ENCODE results near the gene PES1.

DNA sequence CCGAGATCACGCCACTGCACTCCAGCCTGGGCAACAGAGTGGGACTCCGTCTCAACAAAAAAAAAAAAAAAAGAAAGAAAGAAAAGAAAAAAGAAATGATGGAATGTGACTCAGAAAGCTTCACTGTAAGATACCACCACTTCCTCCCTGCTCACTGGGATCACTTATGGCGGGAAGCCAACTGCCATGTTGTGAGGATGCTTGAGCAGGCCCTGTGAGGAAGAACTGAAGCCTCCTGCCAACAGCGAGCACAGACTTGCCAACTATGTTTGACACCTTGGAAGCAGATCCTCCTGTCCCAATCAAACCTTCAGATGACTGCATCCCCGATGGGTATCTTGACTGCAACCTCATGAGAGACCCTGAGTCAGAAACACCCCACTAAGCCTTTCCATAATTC lies 53.4 kb downstream of the PES1 start:
- TF ChIP-seq, protein P1, sequence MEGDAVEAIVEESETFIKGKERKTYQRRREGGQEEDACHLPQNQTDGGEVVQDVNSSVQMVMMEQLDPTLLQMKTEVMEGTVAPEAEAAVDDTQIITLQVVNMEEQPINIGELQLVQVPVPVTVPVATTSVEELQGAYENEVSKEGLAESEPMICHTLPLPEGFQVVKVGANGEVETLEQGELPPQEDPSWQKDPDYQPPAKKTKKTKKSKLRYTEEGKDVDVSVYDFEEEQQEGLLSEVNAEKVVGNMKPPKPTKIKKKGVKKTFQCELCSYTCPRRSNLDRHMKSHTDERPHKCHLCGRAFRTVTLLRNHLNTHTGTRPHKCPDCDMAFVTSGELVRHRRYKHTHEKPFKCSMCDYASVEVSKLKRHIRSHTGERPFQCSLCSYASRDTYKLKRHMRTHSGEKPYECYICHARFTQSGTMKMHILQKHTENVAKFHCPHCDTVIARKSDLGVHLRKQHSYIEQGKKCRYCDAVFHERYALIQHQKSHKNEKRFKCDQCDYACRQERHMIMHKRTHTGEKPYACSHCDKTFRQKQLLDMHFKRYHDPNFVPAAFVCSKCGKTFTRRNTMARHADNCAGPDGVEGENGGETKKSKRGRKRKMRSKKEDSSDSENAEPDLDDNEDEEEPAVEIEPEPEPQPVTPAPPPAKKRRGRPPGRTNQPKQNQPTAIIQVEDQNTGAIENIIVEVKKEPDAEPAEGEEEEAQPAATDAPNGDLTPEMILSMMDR (conservative IDR thresholded peaks at IDR 0.05; ENCODE audit: low read depth in 2 of 2), result no peak
- TF ChIP-seq POLR2AphosphoS5 (IDR thresholded peaks at IDR 0.05; ENCODE audit: low read depth) (no peak), JUNB (IDR thresholded peaks at IDR 0.05; ENCODE audit: unreplicated experiment) (no peak), ZNF114 (CRISPR knock-in tag; IDR thresholded peaks at IDR 0.05) (no peak), EZH2phosphoT487 (IDR thresholded peaks at IDR 0.05; ENCODE audit: unreplicated experiment) (no peak), EZH2 (IDR thresholded peaks at IDR 0.05; ENCODE audit: low read depth, unreplicated experiment) (no peak), CREB1 (CRISPR knock-in tag; IDR thresholded peaks at IDR 0.05; ENCODE audit: low read depth) (no peak), ZNF331 (CRISPR knock-in tag; IDR thresholded peaks at IDR 0.05; ENCODE audit: low read depth) (no peak)
- TF ChIP-seq, protein P2, sequence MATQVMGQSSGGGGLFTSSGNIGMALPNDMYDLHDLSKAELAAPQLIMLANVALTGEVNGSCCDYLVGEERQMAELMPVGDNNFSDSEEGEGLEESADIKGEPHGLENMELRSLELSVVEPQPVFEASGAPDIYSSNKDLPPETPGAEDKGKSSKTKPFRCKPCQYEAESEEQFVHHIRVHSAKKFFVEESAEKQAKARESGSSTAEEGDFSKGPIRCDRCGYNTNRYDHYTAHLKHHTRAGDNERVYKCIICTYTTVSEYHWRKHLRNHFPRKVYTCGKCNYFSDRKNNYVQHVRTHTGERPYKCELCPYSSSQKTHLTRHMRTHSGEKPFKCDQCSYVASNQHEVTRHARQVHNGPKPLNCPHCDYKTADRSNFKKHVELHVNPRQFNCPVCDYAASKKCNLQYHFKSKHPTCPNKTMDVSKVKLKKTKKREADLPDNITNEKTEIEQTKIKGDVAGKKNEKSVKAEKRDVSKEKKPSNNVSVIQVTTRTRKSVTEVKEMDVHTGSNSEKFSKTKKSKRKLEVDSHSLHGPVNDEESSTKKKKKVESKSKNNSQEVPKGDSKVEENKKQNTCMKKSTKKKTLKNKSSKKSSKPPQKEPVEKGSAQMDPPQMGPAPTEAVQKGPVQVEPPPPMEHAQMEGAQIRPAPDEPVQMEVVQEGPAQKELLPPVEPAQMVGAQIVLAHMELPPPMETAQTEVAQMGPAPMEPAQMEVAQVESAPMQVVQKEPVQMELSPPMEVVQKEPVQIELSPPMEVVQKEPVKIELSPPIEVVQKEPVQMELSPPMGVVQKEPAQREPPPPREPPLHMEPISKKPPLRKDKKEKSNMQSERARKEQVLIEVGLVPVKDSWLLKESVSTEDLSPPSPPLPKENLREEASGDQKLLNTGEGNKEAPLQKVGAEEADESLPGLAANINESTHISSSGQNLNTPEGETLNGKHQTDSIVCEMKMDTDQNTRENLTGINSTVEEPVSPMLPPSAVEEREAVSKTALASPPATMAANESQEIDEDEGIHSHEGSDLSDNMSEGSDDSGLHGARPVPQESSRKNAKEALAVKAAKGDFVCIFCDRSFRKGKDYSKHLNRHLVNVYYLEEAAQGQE (IDR thresholded peaks at IDR 0.05; ENCODE audit: unreplicated experiment), result no peak
- TF ChIP-seq, protein P3, sequence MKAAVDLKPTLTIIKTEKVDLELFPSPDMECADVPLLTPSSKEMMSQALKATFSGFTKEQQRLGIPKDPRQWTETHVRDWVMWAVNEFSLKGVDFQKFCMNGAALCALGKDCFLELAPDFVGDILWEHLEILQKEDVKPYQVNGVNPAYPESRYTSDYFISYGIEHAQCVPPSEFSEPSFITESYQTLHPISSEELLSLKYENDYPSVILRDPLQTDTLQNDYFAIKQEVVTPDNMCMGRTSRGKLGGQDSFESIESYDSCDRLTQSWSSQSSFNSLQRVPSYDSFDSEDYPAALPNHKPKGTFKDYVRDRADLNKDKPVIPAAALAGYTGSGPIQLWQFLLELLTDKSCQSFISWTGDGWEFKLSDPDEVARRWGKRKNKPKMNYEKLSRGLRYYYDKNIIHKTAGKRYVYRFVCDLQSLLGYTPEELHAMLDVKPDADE (IDR thresholded peaks at IDR 0.05), result no peak
- TF ChIP-seq, protein P4, sequence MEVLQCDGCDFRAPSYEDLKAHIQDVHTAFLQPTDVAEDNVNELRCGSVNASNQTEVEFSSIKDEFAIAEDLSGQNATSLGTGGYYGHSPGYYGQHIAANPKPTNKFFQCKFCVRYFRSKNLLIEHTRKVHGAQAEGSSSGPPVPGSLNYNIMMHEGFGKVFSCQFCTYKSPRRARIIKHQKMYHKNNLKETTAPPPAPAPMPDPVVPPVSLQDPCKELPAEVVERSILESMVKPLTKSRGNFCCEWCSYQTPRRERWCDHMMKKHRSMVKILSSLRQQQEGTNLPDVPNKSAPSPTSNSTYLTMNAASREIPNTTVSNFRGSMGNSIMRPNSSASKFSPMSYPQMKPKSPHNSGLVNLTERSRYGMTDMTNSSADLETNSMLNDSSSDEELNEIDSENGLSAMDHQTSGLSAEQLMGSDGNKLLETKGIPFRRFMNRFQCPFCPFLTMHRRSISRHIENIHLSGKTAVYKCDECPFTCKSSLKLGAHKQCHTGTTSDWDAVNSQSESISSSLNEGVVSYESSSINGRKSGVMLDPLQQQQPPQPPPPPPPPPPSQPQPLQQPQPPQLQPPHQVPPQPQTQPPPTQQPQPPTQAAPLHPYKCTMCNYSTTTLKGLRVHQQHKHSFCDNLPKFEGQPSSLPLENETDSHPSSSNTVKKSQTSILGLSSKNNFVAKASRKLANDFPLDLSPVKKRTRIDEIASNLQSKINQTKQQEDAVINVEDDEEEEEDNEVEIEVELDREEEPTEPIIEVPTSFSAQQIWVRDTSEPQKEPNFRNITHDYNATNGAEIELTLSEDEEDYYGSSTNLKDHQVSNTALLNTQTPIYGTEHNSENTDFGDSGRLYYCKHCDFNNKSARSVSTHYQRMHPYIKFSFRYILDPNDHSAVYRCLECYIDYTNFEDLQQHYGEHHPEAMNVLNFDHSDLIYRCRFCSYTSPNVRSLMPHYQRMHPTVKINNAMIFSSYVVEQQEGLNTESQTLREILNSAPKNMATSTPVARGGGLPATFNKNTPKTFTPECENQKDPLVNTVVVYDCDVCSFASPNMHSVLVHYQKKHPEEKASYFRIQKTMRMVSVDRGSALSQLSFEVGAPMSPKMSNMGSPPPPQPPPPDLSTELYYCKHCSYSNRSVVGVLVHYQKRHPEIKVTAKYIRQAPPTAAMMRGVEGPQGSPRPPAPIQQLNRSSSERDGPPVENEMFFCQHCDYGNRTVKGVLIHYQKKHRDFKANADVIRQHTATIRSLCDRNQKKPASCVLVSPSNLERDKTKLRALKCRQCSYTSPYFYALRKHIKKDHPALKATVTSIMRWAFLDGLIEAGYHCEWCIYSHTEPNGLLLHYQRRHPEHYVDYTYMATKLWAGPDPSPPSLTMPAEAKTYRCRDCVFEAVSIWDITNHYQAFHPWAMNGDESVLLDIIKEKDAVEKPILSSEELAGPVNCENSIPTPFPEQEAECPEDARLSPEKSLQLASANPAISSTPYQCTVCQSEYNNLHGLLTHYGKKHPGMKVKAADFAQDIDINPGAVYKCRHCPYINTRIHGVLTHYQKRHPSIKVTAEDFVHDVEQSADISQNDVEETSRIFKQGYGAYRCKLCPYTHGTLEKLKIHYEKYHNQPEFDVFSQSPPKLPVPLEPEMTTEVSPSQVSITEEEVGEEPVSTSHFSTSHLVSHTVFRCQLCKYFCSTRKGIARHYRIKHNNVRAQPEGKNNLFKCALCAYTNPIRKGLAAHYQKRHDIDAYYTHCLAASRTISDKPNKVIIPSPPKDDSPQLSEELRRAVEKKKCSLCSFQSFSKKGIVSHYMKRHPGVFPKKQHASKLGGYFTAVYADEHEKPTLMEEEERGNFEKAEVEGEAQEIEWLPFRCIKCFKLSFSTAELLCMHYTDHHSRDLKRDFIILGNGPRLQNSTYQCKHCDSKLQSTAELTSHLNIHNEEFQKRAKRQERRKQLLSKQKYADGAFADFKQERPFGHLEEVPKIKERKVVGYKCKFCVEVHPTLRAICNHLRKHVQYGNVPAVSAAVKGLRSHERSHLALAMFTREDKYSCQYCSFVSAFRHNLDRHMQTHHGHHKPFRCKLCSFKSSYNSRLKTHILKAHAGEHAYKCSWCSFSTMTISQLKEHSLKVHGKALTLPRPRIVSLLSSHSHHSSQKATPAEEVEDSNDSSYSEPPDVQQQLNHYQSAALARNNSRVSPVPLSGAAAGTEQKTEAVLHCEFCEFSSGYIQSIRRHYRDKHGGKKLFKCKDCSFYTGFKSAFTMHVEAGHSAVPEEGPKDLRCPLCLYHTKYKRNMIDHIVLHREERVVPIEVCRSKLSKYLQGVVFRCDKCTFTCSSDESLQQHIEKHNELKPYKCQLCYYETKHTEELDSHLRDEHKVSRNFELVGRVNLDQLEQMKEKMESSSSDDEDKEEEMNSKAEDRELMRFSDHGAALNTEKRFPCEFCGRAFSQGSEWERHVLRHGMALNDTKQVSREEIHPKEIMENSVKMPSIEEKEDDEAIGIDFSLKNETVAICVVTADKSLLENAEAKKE (CRISPR knock-in tag; IDR thresholded peaks at IDR 0.05), result no peak

All from GM23338 (cell line).